ENCODE results near the gene UBAC2. TPM values are rescaled to one million over a fixed set of nuclear protein-coding genes. Genes with fewer than 3 reads are reported as not detected.

Gene UBAC2
- total and polyA plus RNA-seq, 9 donors = 38.7 to 87.5 (median 48.0) TPM

DNA sequence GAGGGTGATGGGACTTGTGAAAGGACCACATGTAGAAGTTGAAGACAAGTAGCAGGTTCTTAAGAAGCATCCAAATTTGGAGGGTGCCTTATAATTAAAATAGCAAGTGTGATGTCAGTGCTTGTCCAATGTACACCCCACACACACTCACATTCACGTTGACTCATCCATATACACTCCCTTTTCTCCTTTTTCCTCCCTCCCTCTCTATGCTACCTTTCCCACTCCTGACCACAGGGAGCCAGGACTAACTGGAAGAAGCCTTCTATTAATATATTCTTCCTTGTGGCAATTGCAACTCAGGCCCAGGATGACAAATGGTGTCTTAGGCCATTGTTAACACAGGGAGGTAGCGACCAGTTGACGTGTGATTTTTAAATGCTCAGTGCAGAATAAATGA is 122.8 kb downstream of the UBAC2 start:
- Histone ChIP-seq H3K27me3 (no peaks in the 10 kb centered on the region), H3K36me3 (no peaks in the 10 kb centered on the region), H3K4me3 (no peak overlapping the region), H3K4me1 (ENCODE audit: insufficient read depth) (peaks cover 4% of the 10 kb centered on the region), H3K27ac (no peak overlapping the region), H3K9me3 (no peaks in the 10 kb centered on the region)
- no peak for DNase-seq
- intact Hi-C loops (cut with DNase I) = no loop called here
- 66 to 93% (median 78%) methylated on average over 3 of the region's 3 CpGs for WGBS, 3 donors
- no peak for TF ChIP-seq POLR2A (IDR thresholded peaks at IDR 0.05)
- TF ChIP-seq EP300 (IDR thresholded peaks at IDR 0.05) = no peak
- TF ChIP-seq, protein P1, sequence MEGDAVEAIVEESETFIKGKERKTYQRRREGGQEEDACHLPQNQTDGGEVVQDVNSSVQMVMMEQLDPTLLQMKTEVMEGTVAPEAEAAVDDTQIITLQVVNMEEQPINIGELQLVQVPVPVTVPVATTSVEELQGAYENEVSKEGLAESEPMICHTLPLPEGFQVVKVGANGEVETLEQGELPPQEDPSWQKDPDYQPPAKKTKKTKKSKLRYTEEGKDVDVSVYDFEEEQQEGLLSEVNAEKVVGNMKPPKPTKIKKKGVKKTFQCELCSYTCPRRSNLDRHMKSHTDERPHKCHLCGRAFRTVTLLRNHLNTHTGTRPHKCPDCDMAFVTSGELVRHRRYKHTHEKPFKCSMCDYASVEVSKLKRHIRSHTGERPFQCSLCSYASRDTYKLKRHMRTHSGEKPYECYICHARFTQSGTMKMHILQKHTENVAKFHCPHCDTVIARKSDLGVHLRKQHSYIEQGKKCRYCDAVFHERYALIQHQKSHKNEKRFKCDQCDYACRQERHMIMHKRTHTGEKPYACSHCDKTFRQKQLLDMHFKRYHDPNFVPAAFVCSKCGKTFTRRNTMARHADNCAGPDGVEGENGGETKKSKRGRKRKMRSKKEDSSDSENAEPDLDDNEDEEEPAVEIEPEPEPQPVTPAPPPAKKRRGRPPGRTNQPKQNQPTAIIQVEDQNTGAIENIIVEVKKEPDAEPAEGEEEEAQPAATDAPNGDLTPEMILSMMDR (IDR thresholded peaks at IDR 0.05) = no peak

DNA sequence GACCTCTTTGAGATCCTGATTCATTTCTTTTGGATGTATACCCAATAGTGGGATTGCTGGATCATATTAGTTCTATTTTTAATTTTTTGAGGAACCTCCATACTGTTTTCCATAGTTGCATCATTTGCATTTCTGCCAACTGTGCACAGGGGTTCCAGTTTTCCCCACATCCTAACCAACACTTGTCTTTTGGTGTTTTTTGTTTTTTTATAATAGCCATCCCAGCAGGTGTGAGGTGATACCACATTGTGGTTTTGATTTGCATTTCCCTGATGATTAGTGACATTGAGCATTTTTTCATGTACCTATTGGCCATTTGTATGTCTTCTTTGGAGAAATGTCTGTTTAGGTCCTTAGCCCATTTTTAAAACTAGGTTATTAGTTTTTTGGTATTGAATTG is 125.4 kb downstream of the UBAC2 start:
- TF ChIP-seq EP300 (IDR thresholded peaks at IDR 0.05) = no peak
- TF ChIP-seq, protein P1 (IDR thresholded peaks at IDR 0.05) = no peak
- TF ChIP-seq POLR2A (IDR thresholded peaks at IDR 0.05) = no peak
- intact Hi-C loops (cut with DNase I) = no loop called here
- H3K4me1 ChIP-seq (ENCODE audit: insufficient read depth) = peaks cover 4% of the 10 kb centered on the region
- no peaks in the 10 kb centered on the region for H3K27me3 ChIP-seq
- no peak overlapping the region for H3K27ac ChIP-seq
- no peaks in the 10 kb centered on the region for H3K36me3 ChIP-seq
- no peak overlapping the region for H3K4me3 ChIP-seq
- DNase-seq = no peak
- H3K9me3 ChIP-seq = no peaks in the 10 kb centered on the region

GRCh38 chr13:99327126-99327525 is 126.5 kb downstream of the UBAC2 start:
- Histone ChIP-seq H3K4me3 (no peak overlapping the region), H3K27me3 (no peaks in the 10 kb centered on the region), H3K4me1 (ENCODE audit: insufficient read depth) (peaks cover 4% of the 10 kb centered on the region), H3K9me3 (no peaks in the 10 kb centered on the region), H3K27ac (no peak overlapping the region), H3K36me3 (no peaks in the 10 kb centered on the region)
- intact Hi-C loops (cut with DNase I) = no loop called here
- 50 to 74% (median 66%) methylated on average over 2 of the region's 2 CpGs for WGBS, 3 donors
- no peak for DNase-seq
- TF ChIP-seq EP300 (IDR thresholded peaks at IDR 0.05) (no peak), POLR2A (IDR thresholded peaks at IDR 0.05) (no peak)
- TF ChIP-seq, protein P1 (IDR thresholded peaks at IDR 0.05) = no peak

DNA sequence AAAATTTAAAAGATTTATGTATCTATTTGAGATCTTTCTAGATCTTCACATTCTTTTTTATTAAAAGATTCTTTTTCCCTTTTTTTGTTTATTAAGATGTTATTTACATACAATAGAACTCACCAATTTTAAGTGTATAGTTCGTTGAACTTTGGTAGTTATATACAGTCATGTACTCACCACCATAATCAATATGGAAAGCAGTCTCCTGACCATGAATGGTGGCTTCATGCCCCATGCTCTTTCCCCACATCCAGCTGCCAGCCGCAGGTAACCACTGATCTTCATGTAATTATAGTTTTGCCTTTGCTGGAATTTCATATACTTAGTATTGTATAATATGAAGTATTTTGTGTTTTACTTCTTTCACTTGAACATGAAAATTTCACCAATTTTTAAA is 127.1 kb downstream of the UBAC2 start:
- intact Hi-C loops (cut with DNase I) = no loop called here
- peaks cover 2% of the 10 kb centered on the region for H3K4me1 ChIP-seq (ENCODE audit: insufficient read depth)
- H3K27ac ChIP-seq = no peak overlapping the region
- H3K4me3 ChIP-seq = no peak overlapping the region
- no peaks in the 10 kb centered on the region for H3K9me3 ChIP-seq
- H3K27me3 ChIP-seq = no peaks in the 10 kb centered on the region
- DNase-seq = no peak
- 96 to 98% (median 98%) methylated on average over 2 of the region's 2 CpGs for WGBS, 3 donors
- H3K36me3 ChIP-seq = no peaks in the 10 kb centered on the region
- TF ChIP-seq EP300 (IDR thresholded peaks at IDR 0.05) (no peak), POLR2A (IDR thresholded peaks at IDR 0.05) (no peak)
- TF ChIP-seq, protein P1 (IDR thresholded peaks at IDR 0.05) = no peak

- no peak overlapping the region for H3K27ac ChIP-seq
- DNase-seq = no peak
- H3K9me3 ChIP-seq = no peaks in the 10 kb centered on the region
- WGBS, 3 donors = 93 to 100% (median 100%) methylated on average over 1 of the region's 1 CpG
- intact Hi-C loops (cut with DNase I) = no loop called here
- H3K4me3 ChIP-seq = no peak overlapping the region
- H3K27me3 ChIP-seq = no peaks in the 10 kb centered on the region
- no peaks in the 10 kb centered on the region for H3K36me3 ChIP-seq
- TF ChIP-seq, protein P1 (IDR thresholded peaks at IDR 0.05) = no peak
- no peaks in the 10 kb centered on the region for H3K4me1 ChIP-seq (ENCODE audit: insufficient read depth)
Measured at GRCh38 chr13:99329477-99329876, 128.8 kb downstream of the UBAC2 start.
